Suprapubic skin (tissue), 4 donors: ENCODE data around the gene ROBO1.

Experiments
- EP300 ChIP-seq: sonication (generic); formaldehyde crosslinking; IDR thresholded peaks from one replicate; pipeline ENCODE4 v1.6.1; 2017; ENCODE audit warnings: antibody characterized with exemption
- POLR2AphosphoS5 ChIP-seq, 3 donors: sonication (generic); formaldehyde crosslinking; IDR thresholded peaks; one replicate each; pipeline ENCODE4 v1.6.1; 2017; ENCODE audit warnings: antibody characterized with exemption in 3 of 3
- TF ChIP-seq, protein P1 (sequence below), 2 donors: fragments of 200-600 bp in 1 of 2; fragments of 450-650 bp in 1 of 2; sonication (generic) in 1 of 2; IDR thresholded peaks; one replicate each; pipeline ENCODE4 v1.5.1; 2016 to 2019; ENCODE audit warnings: antibody characterized with exemption in 2 of 2, mild to moderate bottlenecking in 1 of 2, moderate library complexity in 1 of 2

DNA sequence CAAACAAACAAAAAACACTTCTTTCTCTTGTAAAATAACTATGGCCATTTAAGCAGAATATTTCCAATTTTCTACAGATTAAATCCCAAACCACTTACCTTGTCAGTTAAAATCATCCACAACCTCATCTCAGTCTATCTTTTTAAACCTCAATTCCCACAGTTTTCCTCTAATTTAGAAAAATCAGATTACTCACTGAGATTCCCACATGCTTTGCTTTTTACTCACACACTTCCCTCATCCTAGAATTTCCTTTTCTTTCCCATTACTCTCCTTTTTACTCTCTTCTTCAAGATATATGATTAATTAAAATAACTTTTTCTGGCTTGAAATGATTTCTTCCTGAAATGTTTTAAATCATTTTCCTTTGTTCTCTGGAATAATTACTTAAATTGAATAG is 790.7 kb downstream of the ROBO1 start:
- TF ChIP-seq EP300 (no peak), POLR2AphosphoS5 (IDR thresholded peaks at IDR 0.05) (no peak)
- TF ChIP-seq, protein P1, sequence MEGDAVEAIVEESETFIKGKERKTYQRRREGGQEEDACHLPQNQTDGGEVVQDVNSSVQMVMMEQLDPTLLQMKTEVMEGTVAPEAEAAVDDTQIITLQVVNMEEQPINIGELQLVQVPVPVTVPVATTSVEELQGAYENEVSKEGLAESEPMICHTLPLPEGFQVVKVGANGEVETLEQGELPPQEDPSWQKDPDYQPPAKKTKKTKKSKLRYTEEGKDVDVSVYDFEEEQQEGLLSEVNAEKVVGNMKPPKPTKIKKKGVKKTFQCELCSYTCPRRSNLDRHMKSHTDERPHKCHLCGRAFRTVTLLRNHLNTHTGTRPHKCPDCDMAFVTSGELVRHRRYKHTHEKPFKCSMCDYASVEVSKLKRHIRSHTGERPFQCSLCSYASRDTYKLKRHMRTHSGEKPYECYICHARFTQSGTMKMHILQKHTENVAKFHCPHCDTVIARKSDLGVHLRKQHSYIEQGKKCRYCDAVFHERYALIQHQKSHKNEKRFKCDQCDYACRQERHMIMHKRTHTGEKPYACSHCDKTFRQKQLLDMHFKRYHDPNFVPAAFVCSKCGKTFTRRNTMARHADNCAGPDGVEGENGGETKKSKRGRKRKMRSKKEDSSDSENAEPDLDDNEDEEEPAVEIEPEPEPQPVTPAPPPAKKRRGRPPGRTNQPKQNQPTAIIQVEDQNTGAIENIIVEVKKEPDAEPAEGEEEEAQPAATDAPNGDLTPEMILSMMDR (IDR thresholded peaks at IDR 0.05): no peak
